HEK293 (cell line): ENCODE data around the gene C5orf34.

ENCODE experiments used
- CTCF ChIA-PET: fragments of 350-600 bp; formaldehyde crosslinking; extraction: SDS; loops from one replicate; lab custom pipeline; 2021; ENCODE audit warnings: antibody characterized with exemption; lab: Yijun Ruan, JAX
- POLR2A ChIA-PET: fragments of 300-600 bp; formaldehyde crosslinking; extraction: SDS; loops from one replicate; lab custom pipeline; 2020; ENCODE audit warnings: antibody characterized with exemption, inconsistent platforms; lab: Yijun Ruan, JAX
- H3K27ac ChIP-seq: fragments of 200-500 bp; sonication (Bioruptor generic); 2 replicates; pipeline ENCODE4 v1.5.1; 2014; ENCODE audit warnings: low read depth, low read length, control low read depth, inconsistent platforms; ENCODE audit errors: extremely low read depth
- H3K36me3 ChIP-seq, 2 experiments: fragments of 200-500 bp in 1 of 2; sonication (Bioruptor generic) in 1 of 2; 1 replicate in 1 of 2; 2 replicates in 1 of 2; pipeline ENCODE4 v1.5.1; 2014 to 2017; ENCODE audit warnings: inconsistent platforms in 2 of 2, low read length in 2 of 2; ENCODE audit not compliant: control insufficient read depth in 2 of 2, insufficient read depth in 1 of 2
- H3K4me1 ChIP-seq: fragments of 200-500 bp; sonication (Bioruptor generic); 2 replicates; pipeline ENCODE4 v1.5.1; 2014; ENCODE audit warnings: mild to moderate bottlenecking, low read length, inconsistent platforms; ENCODE audit not compliant: control insufficient read depth, insufficient read depth
- H3K4me3 ChIP-seq: 2 replicates; pipeline ENCODE4 v1.5.1; 2011; ENCODE audit warnings: low read depth, mild to moderate bottlenecking, control low read depth, low read length, moderate library complexity
- H3K9me3 ChIP-seq: fragments of 200-500 bp; sonication (Bioruptor generic); 2 replicates; pipeline ENCODE4 v1.5.1; 2014; ENCODE audit warnings: low read depth, low read length, inconsistent platforms; ENCODE audit not compliant: control insufficient read depth, insufficient read depth
- BCL6B ChIP-seq: fragments of 450-650 bp; formaldehyde crosslinking; IDR thresholded peaks from 2 replicates; pipeline ENCODE4 v1.5.1; 2017; ENCODE audit warnings: missing biosample characterization, missing genetic modification characterization
- FEZF1 ChIP-seq: fragments of 450-650 bp; formaldehyde crosslinking; IDR thresholded peaks from 2 replicates; pipeline ENCODE4 v1.5.1; 2016; ENCODE audit warnings: missing biosample characterization, missing genetic modification characterization
- ZBTB1 ChIP-seq: fragments of 450-650 bp; formaldehyde crosslinking; IDR thresholded peaks from 2 replicates; pipeline ENCODE4 v1.5.1; 2016; ENCODE audit warnings: missing biosample characterization, missing genetic modification characterization
- ZFP41 ChIP-seq: fragments of 450-650 bp; formaldehyde crosslinking; IDR thresholded peaks from 2 replicates; pipeline ENCODE4 v1.5.1; 2016; ENCODE audit warnings: missing biosample characterization, missing genetic modification characterization, borderline replicate concordance
- ZFP69B ChIP-seq: fragments of 450-650 bp; formaldehyde crosslinking; IDR thresholded peaks from 2 replicates; pipeline ENCODE4 v1.5.1; 2016; ENCODE audit warnings: missing biosample characterization, missing genetic modification characterization
- ZNF112 ChIP-seq: fragments of 450-650 bp; formaldehyde crosslinking; IDR thresholded peaks from 2 replicates; pipeline ENCODE4 v1.5.0; 2017; ENCODE audit warnings: missing biosample characterization, missing genetic modification characterization
- ZNF132 ChIP-seq: fragments of 450-650 bp; formaldehyde crosslinking; IDR thresholded peaks from 2 replicates; pipeline ENCODE4 v1.5.1; 2017; ENCODE audit warnings: missing biosample characterization, missing genetic modification characterization, borderline replicate concordance
- ZNF138 ChIP-seq: fragments of 450-650 bp; formaldehyde crosslinking; IDR thresholded peaks from 2 replicates; pipeline ENCODE4 v1.5.1; 2016; ENCODE audit warnings: missing biosample characterization, missing genetic modification characterization, borderline replicate concordance
- ZNF146 ChIP-seq: fragments of 450-650 bp; formaldehyde crosslinking; IDR thresholded peaks from 2 replicates; pipeline ENCODE4 v1.5.1; 2016; ENCODE audit warnings: missing biosample characterization, missing genetic modification characterization
- ZNF155 ChIP-seq: fragments of 450-650 bp; formaldehyde crosslinking; IDR thresholded peaks from 2 replicates; pipeline ENCODE4 v1.5.1; 2016; ENCODE audit warnings: missing biosample characterization, missing genetic modification characterization
- ZNF239 ChIP-seq: fragments of 450-650 bp; formaldehyde crosslinking; IDR thresholded peaks from 2 replicates; pipeline ENCODE4 v1.5.1; 2016; ENCODE audit warnings: missing biosample characterization, missing genetic modification characterization
- ZNF266 ChIP-seq: fragments of 450-650 bp; formaldehyde crosslinking; IDR thresholded peaks from 2 replicates; pipeline ENCODE4 v1.5.1; 2016; ENCODE audit warnings: missing biosample characterization, missing genetic modification characterization, low read depth
- ZNF501 ChIP-seq: fragments of 450-650 bp; formaldehyde crosslinking; IDR thresholded peaks from 2 replicates; pipeline ENCODE4 v1.5.1; 2016; ENCODE audit warnings: missing biosample characterization, missing genetic modification characterization
- ZNF518A ChIP-seq: fragments of 450-650 bp; formaldehyde crosslinking; conservative IDR thresholded peaks from 2 replicates; pipeline ENCODE4 v1.5.1; 2016; ENCODE audit warnings: low read depth, missing biosample characterization, missing genetic modification characterization
- ZNF624 ChIP-seq: fragments of 450-650 bp; formaldehyde crosslinking; IDR thresholded peaks from 2 replicates; pipeline ENCODE4 v1.5.1; 2017; ENCODE audit warnings: missing biosample characterization, missing genetic modification characterization
- ZNF768 ChIP-seq: fragments of 450-650 bp; formaldehyde crosslinking; IDR thresholded peaks from 2 replicates; pipeline ENCODE4 v1.5.1; 2018; ENCODE audit warnings: missing biosample characterization, mild to moderate bottlenecking, missing genetic modification characterization
- ZNF785 ChIP-seq: fragments of 450-650 bp; formaldehyde crosslinking; IDR thresholded peaks from 2 replicates; pipeline ENCODE4 v1.5.1; 2016; ENCODE audit warnings: missing biosample characterization, missing genetic modification characterization
- ZNF791 ChIP-seq: fragments of 450-650 bp; formaldehyde crosslinking; IDR thresholded peaks from 2 replicates; pipeline ENCODE4 v1.5.1; 2016; ENCODE audit warnings: missing biosample characterization, missing genetic modification characterization
- TF ChIP-seq, protein P1 (sequence below): fragments of 450-650 bp; formaldehyde crosslinking; IDR thresholded peaks from 2 replicates; pipeline ENCODE4 v1.5.1; 2017; ENCODE audit warnings: missing biosample characterization, missing genetic modification characterization
- TF ChIP-seq, protein P2 (sequence below): fragments of 450-650 bp; formaldehyde crosslinking; IDR thresholded peaks from 2 replicates; pipeline ENCODE4 v1.5.1; 2016; ENCODE audit warnings: missing biosample characterization, missing genetic modification characterization

The C5orf34 gene

GRCh38 chr5:43530648-43531047, 15.7 kb upstream of the C5orf34 start:
- peaks cover 79 to 81% of the 10 kb centered on the region in 2 experiments for H3K36me3 ChIP-seq
- H3K4me1 ChIP-seq, result no peaks in the 10 kb centered on the region

More at GRCh38 chr5:43530648-43531047, 15.7 kb upstream of the C5orf34 start:
- Histone ChIP-seq H3K4me3 (no peak overlapping the region), H3K27ac (no peak overlapping the region), H3K9me3 (no peaks in the 10 kb centered on the region)
- ChIA-PET CTCF (interaction anchor here (0.7 kb wide), 1 partner anchor 24 kb away, joined by 3 read pairs; no protein-coding TSS in a partner anchor), POLR2A (interaction anchor here (0.7 to 1.7 kb wide), 2 partner anchors 16 to 47 kb away, joined by 4 to 6 read pairs; partner anchors contain the start of genes C5orf34 and TMEM267)
- TF ChIP-seq ZNF239 (tag by site-specific recombination), result no peak
- no peak for TF ChIP-seq FEZF1 (tag by site-specific recombination)
- TF ChIP-seq, protein P1, sequence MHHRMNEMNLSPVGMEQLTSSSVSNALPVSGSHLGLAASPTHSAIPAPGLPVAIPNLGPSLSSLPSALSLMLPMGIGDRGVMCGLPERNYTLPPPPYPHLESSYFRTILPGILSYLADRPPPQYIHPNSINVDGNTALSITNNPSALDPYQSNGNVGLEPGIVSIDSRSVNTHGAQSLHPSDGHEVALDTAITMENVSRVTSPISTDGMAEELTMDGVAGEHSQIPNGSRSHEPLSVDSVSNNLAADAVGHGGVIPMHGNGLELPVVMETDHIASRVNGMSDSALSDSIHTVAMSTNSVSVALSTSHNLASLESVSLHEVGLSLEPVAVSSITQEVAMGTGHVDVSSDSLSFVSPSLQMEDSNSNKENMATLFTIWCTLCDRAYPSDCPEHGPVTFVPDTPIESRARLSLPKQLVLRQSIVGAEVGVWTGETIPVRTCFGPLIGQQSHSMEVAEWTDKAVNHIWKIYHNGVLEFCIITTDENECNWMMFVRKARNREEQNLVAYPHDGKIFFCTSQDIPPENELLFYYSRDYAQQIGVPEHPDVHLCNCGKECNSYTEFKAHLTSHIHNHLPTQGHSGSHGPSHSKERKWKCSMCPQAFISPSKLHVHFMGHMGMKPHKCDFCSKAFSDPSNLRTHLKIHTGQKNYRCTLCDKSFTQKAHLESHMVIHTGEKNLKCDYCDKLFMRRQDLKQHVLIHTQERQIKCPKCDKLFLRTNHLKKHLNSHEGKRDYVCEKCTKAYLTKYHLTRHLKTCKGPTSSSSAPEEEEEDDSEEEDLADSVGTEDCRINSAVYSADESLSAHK, result no peak
- no peak for TF ChIP-seq ZNF112 (tag by site-specific recombination)
- no peak for TF ChIP-seq ZNF146
- no peak for TF ChIP-seq ZNF155 (tag by site-specific recombination)
- no peak for TF ChIP-seq ZNF624
- TF ChIP-seq ZFP41 (tag by site-specific recombination), result no peak
- no peak for TF ChIP-seq ZNF138 (tag by site-specific recombination)
- no peak for TF ChIP-seq ZFP69B (tag by site-specific recombination)
- TF ChIP-seq ZNF266 (tag by site-specific recombination), result no peak
- TF ChIP-seq, protein P2, sequence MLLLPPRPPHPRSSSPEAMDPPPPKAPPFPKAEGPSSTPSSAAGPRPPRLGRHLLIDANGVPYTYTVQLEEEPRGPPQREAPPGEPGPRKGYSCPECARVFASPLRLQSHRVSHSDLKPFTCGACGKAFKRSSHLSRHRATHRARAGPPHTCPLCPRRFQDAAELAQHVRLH (tag by site-specific recombination), result no peak
- no peak for TF ChIP-seq ZNF132 (tag by site-specific recombination)
- TF ChIP-seq ZBTB1, result no peak
- TF ChIP-seq ZNF518A, result no peak
- no peak for TF ChIP-seq ZNF791
- no peak for TF ChIP-seq ZNF768 (tag by site-specific recombination)
- TF ChIP-seq ZNF785, result no peak
- no peak for TF ChIP-seq BCL6B (tag by site-specific recombination)
- no peak for TF ChIP-seq ZNF501 (tag by site-specific recombination)
